ENCODE data around the gene DLK1. TPM values are rescaled to one million over a fixed set of nuclear protein-coding genes. Genes with fewer than 3 reads are reported as not detected.

The DLK1 gene
- total and polyA plus RNA-seq, 10 donors, result 0.17 to 0.79 (median 0.38) TPM; not detected in 7

- DNase-seq, result peak; percentile 51
- no peak for TF ChIP-seq CTCF (IDR thresholded peaks at IDR 0.05 in 8 of 11, conservative IDR thresholded peaks at IDR 0.05 in 3 of 11)
- TF ChIP-seq POLR2AphosphoS5 (IDR thresholded peaks at IDR 0.05), result no peak
- no peak for TF ChIP-seq POLR2A (IDR thresholded peaks at IDR 0.05)
- no peak overlapping the region for H3K4me3 ChIP-seq
- no peaks in the 10 kb centered on the region for H3K9me3 ChIP-seq
- H3K4me1 ChIP-seq, result no peaks in the 10 kb centered on the region
- H3K27ac ChIP-seq, result no peak overlapping the region
- WGBS, 5 donors, result 82 to 92% (median 90%) methylated on average over 22 of the region's 22 CpGs
- intact Hi-C loops (cut with DNase I; ENCODE audit: low total_unique reads), result no loop called here
- no peaks in the 10 kb centered on the region for H3K27me3 ChIP-seq (replicated peaks in 1 of 7)
- no peaks in the 10 kb centered on the region for H3K36me3 ChIP-seq
These were observed 51.3 kb downstream of the DLK1 start for GRCh38 chr14:100777818-100778525.

GRCh38 chr14:100778526-100778882 lies 51.8 kb downstream of the DLK1 start:
- intact Hi-C loops (cut with DNase I; ENCODE audit: low total_unique reads), result no loop called here

GRCh38 chr14:100778951-100779690 lies 52.4 kb downstream of the DLK1 start:
- peak; percentile 65 for DNase-seq
- H3K27me3 ChIP-seq (replicated peaks in 1 of 7), result no peaks in the 10 kb centered on the region
- no peaks in the 10 kb centered on the region for H3K4me1 ChIP-seq
- 88 to 94% (median 91%) methylated on average over 20 to 24 of the region's 24 CpGs for WGBS, 5 donors
- H3K36me3 ChIP-seq, result no peaks in the 10 kb centered on the region
- no peaks in the 10 kb centered on the region for H3K9me3 ChIP-seq
- H3K27ac ChIP-seq, result no peak overlapping the region
- intact Hi-C loops (cut with DNase I; ENCODE audit: low total_unique reads), result no loop called here
- no peak for TF ChIP-seq CTCF (IDR thresholded peaks at IDR 0.05 in 8 of 11, conservative IDR thresholded peaks at IDR 0.05 in 3 of 11)
- no peak for TF ChIP-seq POLR2A (IDR thresholded peaks at IDR 0.05)
- no peak for TF ChIP-seq POLR2AphosphoS5 (IDR thresholded peaks at IDR 0.05)
- no peak overlapping the region for H3K4me3 ChIP-seq

More at GRCh38 chr14:100778526-100778882, 51.8 kb downstream of the DLK1 start:
- Histone ChIP-seq H3K4me3 (no peak overlapping the region), H3K9me3 (no peaks in the 10 kb centered on the region), H3K27me3 (replicated peaks in 1 of 7) (no peaks in the 10 kb centered on the region), H3K4me1 (no peaks in the 10 kb centered on the region), H3K27ac (no peak overlapping the region), H3K36me3 (no peaks in the 10 kb centered on the region)
- DNase-seq, result peak; percentile 28
- 77 to 90% (median 82%) methylated on average over 7 of the region's 7 CpGs for WGBS, 5 donors
- TF ChIP-seq CTCF (IDR thresholded peaks at IDR 0.05 in 8 of 11, conservative IDR thresholded peaks at IDR 0.05 in 3 of 11) (no peak), POLR2A (IDR thresholded peaks at IDR 0.05) (no peak), POLR2AphosphoS5 (IDR thresholded peaks at IDR 0.05) (no peak)

GRCh38 chr14:100779691-100780080 lies 53.0 kb downstream of the DLK1 start:
- whole genome bisulfite sequencing, 5 donors, result 90 to 98% (median 94%) methylated on average over 13 of the region's 13 CpGs
- Histone ChIP-seq H3K27ac (no peak overlapping the region), H3K4me1 (no peaks in the 10 kb centered on the region), H3K9me3 (no peaks in the 10 kb centered on the region), H3K4me3 (no peak overlapping the region), H3K27me3 (replicated peaks in 1 of 7) (no peaks in the 10 kb centered on the region), H3K36me3 (no peaks in the 10 kb centered on the region)
- peak; percentile 56 for DNase-seq
- intact Hi-C loops (cut with DNase I; ENCODE audit: low total_unique reads), result no loop called here
- TF ChIP-seq POLR2A (IDR thresholded peaks at IDR 0.05) (no peak), CTCF (IDR thresholded peaks at IDR 0.05 in 8 of 11, conservative IDR thresholded peaks at IDR 0.05 in 3 of 11) (no peak), POLR2AphosphoS5 (IDR thresholded peaks at IDR 0.05) (no peak)

Measured in spleen (tissue), 11 donors.